ENCODE results near the gene PHLDB2. TPM values are rescaled to one million over a fixed set of nuclear protein-coding genes. Genes with fewer than 3 reads are reported as not detected.

PHLDB2 gene
- polyA plus RNA-seq, 2 of the 4 experiments (the other 2 are of a cell fraction), result 39.5 to 50.6 TPM

GRCh38 chr3:111907151-111907550, 48.1 kb downstream of the PHLDB2 start:
- POLR2A ChIA-PET, result no interaction called here
- DNase-seq (ENCODE audit: low read depth in 1 of 2, low spot score in 1 of 2), result no peak
- H3K4me1 ChIP-seq, result peaks cover 81% of the 10 kb centered on the region
- TF ChIP-seq NPAS2 (CRISPR knock-in tag; IDR thresholded peaks at IDR 0.05; ENCODE audit: borderline replicate concordance), result no peak
- peaks cover 8% of the 10 kb centered on the region; the same call in 2 of the 3 replicates for H3K9me3 ChIP-seq
- no peak for FAIRE-seq
- H3K4me2 ChIP-seq, result no peak overlapping the region
- ATAC-seq, result no peak
- H3K27ac ChIP-seq, result peak overlapping the region; percentile 9 to 91; a peak in 4 of 6 replicates
- WGBS (ENCODE audit: missing lambda C conversion rate), result 88% methylated on average over 4 of the region's 4 CpGs
- H3K4me3 ChIP-seq, result no peak overlapping the region
- CTCF ChIA-PET, result interaction anchor here (1.0 to 3.1 kb wide), 7 partner anchors 9 to 199 kb away, joined by 3 to 8 read pairs (median 5); no protein-coding TSS in a partner anchor

- DNase-seq (ENCODE audit: low read depth in 1 of 2, low spot score in 1 of 2) (no peak), ATAC-seq (peak; percentile 40 to 44; a peak in 3 of 6 replicates), FAIRE-seq (no peak)
- Histone ChIP-seq H3K4me1 (peaks cover 77% of the 10 kb centered on the region), H3K4me2 (peak overlapping the region; percentile 46), H3K27ac (peak overlapping the region; percentile 32 to 72; a peak in 5 of 6 replicates), H3K9me3 (no peaks in the 10 kb centered on the region; the same call in 2 of the 3 replicates), H3K4me3 (no peak overlapping the region)
- TF ChIP-seq E2F6 (IDR thresholded peaks at IDR 0.05; ENCODE audit: borderline replicate concordance, low read depth) (no peak), CBX8 (IDR thresholded peaks at IDR 0.05) (no peak), PHF8 (IDR thresholded peaks at IDR 0.05; ENCODE audit: borderline replicate concordance, low read depth) (no peak), PBX3 (IDR thresholded peaks at IDR 0.05) (no peak), EP300 (IDR thresholded peaks at IDR 0.05) (no peak), CEBPB (IDR thresholded peaks at IDR 0.05) (no peak), ZNF302 (CRISPR knock-in tag; IDR thresholded peaks at IDR 0.05) (no peak), SMC3 (IDR thresholded peaks at IDR 0.05) (no peak), RARB (CRISPR knock-in tag; IDR thresholded peaks at IDR 0.05) (no peak), HOXB13 (CRISPR knock-in tag; IDR thresholded peaks at IDR 0.05; ENCODE audit: low read depth) (no peak), POLR2AphosphoS2 (conservative IDR thresholded peaks at IDR 0.05; ENCODE audit: low read length) (no peak), GATA3 (IDR thresholded peaks at IDR 0.05; ENCODE audit: borderline replicate concordance) (no peak), BHLHE40 (IDR thresholded peaks at IDR 0.05; ENCODE audit: low read depth, low read length) (no peak), RAD21 (conservative IDR thresholded peaks at IDR 0.05 in 1 of 2, IDR thresholded peaks at IDR 0.05 in 1 of 2) (no peak), BCL3 (IDR thresholded peaks at IDR 0.05) (no peak), ESRRA (IDR thresholded peaks at IDR 0.05; ENCODE audit: borderline replicate concordance, low read length) (no peak), CHD4 (IDR thresholded peaks at IDR 0.05; ENCODE audit: borderline replicate concordance) (no peak)
- 22% methylated on average over 2 of the region's 2 CpGs for WGBS (ENCODE audit: missing lambda C conversion rate)
- ChIA-PET POLR2A (no interaction called here), CTCF (no interaction called here)
Measured at GRCh38 chr3:111910806-111911205, 51.7 kb downstream of the PHLDB2 start.

- ChIA-PET POLR2A (no interaction called here), CTCF (interaction anchor here (1.0 to 1.2 kb wide), 3 partner anchors 17 to 242 kb away, joined by 3 to 5 read pairs (median 3); no protein-coding TSS in a partner anchor)
- FAIRE-seq (no peak), ATAC-seq (peak in 1 of 2 experiments; percentile 25; a peak in 2 of 6 replicates), DNase-seq (ENCODE audit: low read depth in 1 of 2, low spot score in 1 of 2) (no peak)
- Histone ChIP-seq H3K4me1 (peaks cover 79% of the 10 kb centered on the region), H3K9me3 (no peaks in the 10 kb centered on the region), H3K27ac (peak overlapping the region in 1 of 2 experiments; percentile 72; a peak in 3 of 6 replicates), H3K4me3 (no peak overlapping the region), H3K4me2 (peak overlapping the region; percentile 46; the same call in 1 of the 3 replicates)
- TF ChIP-seq CEBPB (IDR thresholded peaks at IDR 0.05) (no peak), RCOR1 (IDR thresholded peaks at IDR 0.05; ENCODE audit: low read depth, low read length) (no peak), BCL3 (IDR thresholded peaks at IDR 0.05) (no peak), FOXS1 (CRISPR knock-in tag; IDR thresholded peaks at IDR 0.05) (no peak), CHD4 (IDR thresholded peaks at IDR 0.05; ENCODE audit: borderline replicate concordance) (no peak), ZSCAN20 (CRISPR knock-in tag; IDR thresholded peaks at IDR 0.05) (no peak), HEYL (CRISPR knock-in tag; IDR thresholded peaks at IDR 0.05) (no peak), PHF8 (IDR thresholded peaks at IDR 0.05; ENCODE audit: borderline replicate concordance, low read depth) (no peak), RAD21 (conservative IDR thresholded peaks at IDR 0.05 in 1 of 2, IDR thresholded peaks at IDR 0.05 in 1 of 2) (no peak), HDAC2 (IDR thresholded peaks at IDR 0.05) (no peak)
- 91% methylated on average over 3 of the region's 3 CpGs for WGBS (ENCODE audit: missing lambda C conversion rate)
Measured at GRCh38 chr3:111911446-111911845, 52.4 kb downstream of the PHLDB2 start.
